ENCODE results near the gene HBE1. TPM values are rescaled to one million over a fixed set of nuclear protein-coding genes. Genes with fewer than 3 reads are reported as not detected.
"Not testable (repeated sequence)": the region's sequence is repeated elsewhere in the genome, so short reads cannot be mapped to it uniquely, and the experiment has no call there.

The HBE1 gene
- total and polyA plus RNA-seq, 5 donors from 2014 or later = not detected

DNA sequence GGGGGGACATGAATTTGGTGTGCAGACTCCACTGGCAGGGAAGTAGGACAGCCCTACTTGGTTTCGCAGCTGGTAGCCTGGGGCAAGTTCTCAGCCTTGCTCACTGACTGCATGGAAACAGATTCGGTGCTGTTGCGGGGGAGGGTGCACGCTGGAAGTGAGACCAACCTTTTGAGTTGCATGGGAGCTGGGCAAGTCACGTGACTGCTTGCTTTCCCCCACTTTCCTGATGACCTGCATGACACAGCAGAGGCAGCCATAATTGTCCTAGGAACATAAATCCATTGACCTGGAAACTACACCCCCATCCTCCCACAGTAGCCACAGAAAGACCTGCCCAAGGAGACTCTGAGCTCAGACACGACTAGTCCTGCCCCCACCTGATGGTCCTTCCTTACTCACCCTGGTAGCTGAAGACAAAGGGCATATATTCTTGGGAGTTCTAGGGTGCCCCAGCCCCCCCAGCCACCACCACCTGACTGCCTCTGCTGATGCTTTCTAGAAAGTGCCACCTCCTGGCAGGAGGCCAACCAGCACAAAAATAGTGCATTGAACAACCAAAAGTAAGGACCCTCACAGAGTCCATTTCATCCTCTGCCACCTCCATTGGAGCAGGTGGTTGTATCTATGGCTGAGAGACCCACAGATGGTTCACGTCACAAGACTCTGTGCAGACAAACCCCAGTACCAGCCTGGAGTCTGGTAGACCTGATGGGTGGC, 11.0 kb downstream of the HBE1 start:
- no peaks in the 10 kb centered on the region for H3K27me3 ChIP-seq (ENCODE audit: control insufficient read depth, insufficient read depth, low read length)
- H3K27ac ChIP-seq (ENCODE audit: insufficient read depth, low read length, poor library complexity, severe bottlenecking) = no peak overlapping the region
- no peaks in the 10 kb centered on the region for H3K4me1 ChIP-seq (ENCODE audit: control insufficient read depth, insufficient read depth, low read length, poor library complexity, severe bottlenecking)
- no peak overlapping the region for H3K4me3 ChIP-seq (ENCODE audit: low read depth, low read length)
- Mint-ChIP-seq H3K27ac (no peak overlapping the region), H3K4me3 (no peak overlapping the region), H3K27me3 (no peaks in the 10 kb centered on the region), H3K4me1 (no peaks in the 10 kb centered on the region), H3K36me3 (no peaks in the 10 kb centered on the region), H3K9me3 (peaks cover 0 to 8% (median 2%) of the 10 kb centered on the region in 7 donors)
- H3K36me3 ChIP-seq (ENCODE audit: control insufficient read depth, insufficient read depth, low read length) = no peaks in the 10 kb centered on the region
- no peak for DNase-seq
- no peak for ATAC-seq (ENCODE audit: low read depth in 2 of 2)
- no peaks in the 10 kb centered on the region for H3K9me3 ChIP-seq (ENCODE audit: control insufficient read depth in 2 of 2, low read length in 2 of 2)

DNA sequence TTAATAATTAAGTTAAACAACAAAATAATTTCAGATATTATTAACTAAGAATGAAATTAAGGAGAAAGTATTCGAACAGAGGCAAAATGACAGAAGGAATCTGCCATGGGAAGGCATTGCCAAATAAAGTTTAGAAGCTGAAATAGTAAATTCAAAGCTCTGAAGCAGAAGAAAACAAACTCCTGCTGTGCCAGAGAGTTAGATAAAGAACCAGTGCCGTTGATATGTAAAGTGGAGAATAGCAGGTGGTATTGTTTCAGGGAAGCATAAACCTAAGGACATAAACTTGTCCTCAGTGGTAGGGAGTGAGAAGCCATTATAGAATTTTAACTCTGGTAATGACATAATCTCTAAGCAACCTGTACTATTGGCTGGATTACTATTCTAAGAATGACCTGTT, 12.4 kb downstream of the HBE1 start:
- H3K4me3 Mint-ChIP-seq = no peak overlapping the region
- Histone ChIP-seq H3K4me3 (ENCODE audit: low read depth, low read length) (no peak overlapping the region), H3K27me3 (ENCODE audit: control insufficient read depth, insufficient read depth, low read length) (no peaks in the 10 kb centered on the region), H3K4me1 (ENCODE audit: control insufficient read depth, insufficient read depth, low read length, poor library complexity, severe bottlenecking) (no peaks in the 10 kb centered on the region), H3K27ac (ENCODE audit: insufficient read depth, low read length, poor library complexity, severe bottlenecking) (no peak overlapping the region), H3K36me3 (ENCODE audit: control insufficient read depth, insufficient read depth, low read length) (no peaks in the 10 kb centered on the region), H3K9me3 (ENCODE audit: control insufficient read depth in 2 of 2, low read length in 2 of 2) (no peaks in the 10 kb centered on the region)
- H3K27me3 Mint-ChIP-seq = no peaks in the 10 kb centered on the region
- no peak overlapping the region for H3K27ac Mint-ChIP-seq
- no peak for ATAC-seq (ENCODE audit: low read depth in 2 of 2)
- no peaks in the 10 kb centered on the region for H3K36me3 Mint-ChIP-seq
- H3K4me1 Mint-ChIP-seq = no peaks in the 10 kb centered on the region
- DNase-seq = no peak
- peaks cover 0 to 8% (median 0%) of the 10 kb centered on the region in 7 donors for H3K9me3 Mint-ChIP-seq

DNA sequence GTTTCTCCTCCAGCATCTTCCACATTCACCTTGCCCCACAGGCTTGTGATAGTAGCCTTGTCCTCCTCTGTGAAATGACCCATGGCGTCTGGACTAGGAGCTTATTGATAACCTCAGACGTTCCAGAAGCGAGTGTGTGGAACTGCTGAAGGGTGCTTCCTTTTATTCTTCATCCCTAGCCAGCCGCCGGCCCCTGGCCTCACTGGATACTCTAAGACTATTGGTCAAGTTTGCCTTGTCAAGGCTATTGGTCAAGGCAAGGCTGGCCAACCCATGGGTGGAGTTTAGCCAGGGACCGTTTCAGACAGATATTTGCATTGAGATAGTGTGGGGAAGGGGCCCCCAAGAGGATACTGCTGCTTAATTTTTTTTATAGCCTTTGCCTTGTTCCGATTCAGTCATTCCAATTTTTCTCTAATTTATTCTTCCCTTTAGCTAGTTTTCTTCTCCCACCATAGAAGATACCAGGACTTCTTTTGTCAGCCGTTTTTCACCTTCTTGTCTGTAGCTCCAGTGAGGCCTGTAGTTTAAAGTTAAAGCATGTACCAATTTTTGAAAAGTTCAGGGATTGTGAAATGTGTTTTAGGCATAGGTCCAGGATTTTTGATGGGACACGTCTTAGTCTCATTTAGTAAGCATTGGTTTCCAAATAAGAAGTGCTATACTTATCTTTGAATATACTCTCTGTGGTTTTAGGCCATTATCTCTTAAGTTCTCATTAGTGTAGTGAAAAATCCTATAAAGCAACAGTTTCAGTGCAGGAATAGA, 14.9 kb downstream of the HBE1 start, which contains the start of gene HBG2:
TSS of gene HBG2 (minus strand) at position 136 of the 768 bp plus-strand sequence. CDS start at position 83, 53 bp downstream.
- H3K9me3 ChIP-seq (ENCODE audit: control insufficient read depth in 2 of 2, low read length in 2 of 2); H3K9me3 Mint-ChIP-seq; H3K36me3 ChIP-seq (ENCODE audit: control insufficient read depth, insufficient read depth, low read length); ATAC-seq (ENCODE audit: low read depth in 2 of 2); H3K27me3 ChIP-seq (ENCODE audit: control insufficient read depth, insufficient read depth, low read length); H3K27ac ChIP-seq (ENCODE audit: insufficient read depth, low read length, poor library complexity, severe bottlenecking); H3K4me1 ChIP-seq (ENCODE audit: control insufficient read depth, insufficient read depth, low read length, poor library complexity, severe bottlenecking); H3K4me1 Mint-ChIP-seq; H3K4me3 ChIP-seq (ENCODE audit: low read depth, low read length); H3K27ac Mint-ChIP-seq; H3K36me3 Mint-ChIP-seq; DNase-seq; H3K27me3 Mint-ChIP-seq; H3K4me3 Mint-ChIP-seq: not testable (repeated sequence)

DNA sequence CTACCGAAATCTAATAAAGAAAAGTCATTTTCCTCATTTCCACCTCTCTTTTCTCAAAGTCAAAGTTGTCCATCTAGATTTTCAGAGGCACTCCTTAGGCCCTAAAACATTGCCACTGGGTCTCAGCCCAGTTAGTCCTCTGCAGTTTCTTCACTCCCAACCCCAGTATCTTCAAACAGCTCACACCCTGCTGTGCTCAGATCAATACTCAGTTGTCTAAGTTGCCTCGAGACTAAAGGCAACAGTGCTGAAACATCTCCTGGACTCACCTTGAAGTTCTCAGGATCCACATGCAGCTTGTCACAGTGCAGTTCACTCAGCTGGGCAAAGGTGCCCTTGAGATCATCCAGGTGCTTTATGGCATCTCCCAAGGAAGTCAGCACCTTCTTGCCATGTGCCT, 15.7 kb downstream of the HBE1 start:
- DNase-seq; H3K4me1 ChIP-seq (ENCODE audit: control insufficient read depth, insufficient read depth, low read length, poor library complexity, severe bottlenecking); H3K27ac ChIP-seq (ENCODE audit: insufficient read depth, low read length, poor library complexity, severe bottlenecking); H3K9me3 Mint-ChIP-seq; H3K27ac Mint-ChIP-seq; H3K9me3 ChIP-seq (ENCODE audit: control insufficient read depth in 2 of 2, low read length in 2 of 2); H3K4me3 ChIP-seq (ENCODE audit: low read depth, low read length); H3K4me3 Mint-ChIP-seq; ATAC-seq (ENCODE audit: low read depth in 2 of 2); H3K36me3 ChIP-seq (ENCODE audit: control insufficient read depth, insufficient read depth, low read length); H3K4me1 Mint-ChIP-seq; H3K27me3 Mint-ChIP-seq; H3K27me3 ChIP-seq (ENCODE audit: control insufficient read depth, insufficient read depth, low read length); H3K36me3 Mint-ChIP-seq: not testable (repeated sequence)

DNA sequence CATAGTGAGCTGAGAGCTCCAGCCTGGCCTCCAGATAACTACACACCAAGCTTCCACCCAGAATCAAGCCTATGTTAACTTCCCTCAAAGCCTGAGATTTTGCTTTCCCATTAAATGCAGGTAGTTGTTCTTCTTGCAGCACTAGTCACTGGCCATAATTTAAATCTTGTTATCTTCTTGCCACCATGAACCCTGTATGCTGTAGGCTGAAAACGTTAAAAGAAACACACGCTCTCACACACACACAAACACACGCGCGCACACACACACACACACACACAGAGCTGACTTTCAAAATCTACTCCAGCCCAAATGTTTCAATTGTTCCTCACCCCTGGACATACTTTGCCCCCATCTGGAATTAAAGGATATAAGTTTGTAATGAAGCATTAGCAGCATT, 16.3 kb downstream of the HBE1 start:
- H3K27ac ChIP-seq (ENCODE audit: insufficient read depth, low read length, poor library complexity, severe bottlenecking); H3K27me3 ChIP-seq (ENCODE audit: control insufficient read depth, insufficient read depth, low read length); H3K36me3 Mint-ChIP-seq; H3K9me3 ChIP-seq (ENCODE audit: control insufficient read depth in 2 of 2, low read length in 2 of 2); H3K36me3 ChIP-seq (ENCODE audit: control insufficient read depth, insufficient read depth, low read length); H3K27me3 Mint-ChIP-seq; H3K27ac Mint-ChIP-seq; H3K4me1 ChIP-seq (ENCODE audit: control insufficient read depth, insufficient read depth, low read length, poor library complexity, severe bottlenecking); H3K4me3 Mint-ChIP-seq; H3K9me3 Mint-ChIP-seq; DNase-seq; H3K4me3 ChIP-seq (ENCODE audit: low read depth, low read length); H3K4me1 Mint-ChIP-seq; ATAC-seq (ENCODE audit: low read depth in 2 of 2): not testable (repeated sequence)

DNA sequence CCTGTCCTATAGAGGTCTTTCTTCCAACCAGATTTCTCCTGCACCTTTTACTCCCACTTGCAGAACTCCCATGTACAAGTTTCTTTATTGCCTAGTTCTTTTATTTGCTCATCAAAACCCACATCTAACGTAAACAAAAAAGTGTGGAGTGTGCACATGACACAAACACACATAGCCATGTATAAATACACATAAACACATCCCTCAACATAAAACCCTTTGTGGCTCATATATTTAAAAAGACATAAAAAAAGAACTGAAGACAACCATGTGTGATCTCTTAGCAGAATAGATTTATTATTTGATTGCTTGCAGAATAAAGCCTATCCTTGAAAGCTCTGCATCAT, 16.9 kb downstream of the HBE1 start:
- Mint-ChIP-seq H3K27ac (no peak overlapping the region), H3K4me3 (no peak overlapping the region), H3K4me1 (no peaks in the 10 kb centered on the region), H3K9me3 (peaks cover 0 to 2% (median 0%) of the 10 kb centered on the region in 7 donors), H3K27me3 (no peaks in the 10 kb centered on the region), H3K36me3 (no peaks in the 10 kb centered on the region)
- ATAC-seq (ENCODE audit: low read depth in 2 of 2) = no peak
- Histone ChIP-seq H3K4me1 (ENCODE audit: control insufficient read depth, insufficient read depth, low read length, poor library complexity, severe bottlenecking) (no peaks in the 10 kb centered on the region), H3K36me3 (ENCODE audit: control insufficient read depth, insufficient read depth, low read length) (no peaks in the 10 kb centered on the region), H3K27me3 (ENCODE audit: control insufficient read depth, insufficient read depth, low read length) (no peaks in the 10 kb centered on the region), H3K27ac (ENCODE audit: insufficient read depth, low read length, poor library complexity, severe bottlenecking) (no peak overlapping the region), H3K4me3 (ENCODE audit: low read depth, low read length) (no peak overlapping the region), H3K9me3 (ENCODE audit: control insufficient read depth in 2 of 2, low read length in 2 of 2) (no peaks in the 10 kb centered on the region)
- no peak for DNase-seq

DNA sequence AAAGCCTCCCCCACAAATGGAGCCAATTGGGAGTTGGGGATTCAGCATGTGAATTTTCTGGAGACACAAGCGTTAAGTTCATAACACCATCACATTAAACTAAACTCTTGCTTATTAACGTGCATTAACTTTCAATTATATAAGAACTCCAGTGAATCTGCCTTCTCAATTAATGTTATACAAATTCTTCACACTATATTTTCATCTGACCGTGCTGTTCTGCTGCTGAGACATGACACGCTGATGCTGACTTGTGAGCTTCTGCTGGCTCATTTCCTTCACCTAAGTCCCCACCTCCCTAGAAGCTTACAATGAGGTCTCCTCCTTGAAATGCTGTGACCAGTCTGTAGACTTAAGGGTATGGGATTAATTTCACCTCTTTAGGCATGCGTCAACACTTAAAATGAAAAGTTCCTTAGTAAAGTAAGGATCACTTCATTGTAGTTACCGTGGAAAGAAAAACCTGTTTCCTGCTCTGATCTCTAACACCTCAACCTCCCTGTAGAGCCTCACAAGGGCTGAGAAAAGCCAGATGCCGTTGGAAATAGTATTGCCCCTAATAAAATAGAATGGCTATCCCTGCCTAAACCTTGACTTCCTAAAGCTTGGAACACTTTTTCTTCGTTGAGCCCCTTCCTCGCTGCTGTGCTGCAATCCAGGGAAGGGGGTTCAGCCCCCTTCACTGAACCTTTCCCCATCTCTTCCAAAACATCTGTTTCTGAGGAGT, 17.4 kb downstream of the HBE1 start:
- DNase-seq (no peak), ATAC-seq (ENCODE audit: low read depth in 2 of 2) (no peak)
- Mint-ChIP-seq H3K4me1 (no peaks in the 10 kb centered on the region), H3K27ac (no peak overlapping the region), H3K9me3 (no peaks in the 10 kb centered on the region), H3K27me3 (no peaks in the 10 kb centered on the region), H3K36me3 (no peaks in the 10 kb centered on the region), H3K4me3 (no peak overlapping the region)
- no peaks in the 10 kb centered on the region for H3K27me3 ChIP-seq (ENCODE audit: control insufficient read depth, insufficient read depth, low read length)
- no peaks in the 10 kb centered on the region for H3K36me3 ChIP-seq (ENCODE audit: control insufficient read depth, insufficient read depth, low read length)
- H3K4me1 ChIP-seq (ENCODE audit: control insufficient read depth, insufficient read depth, low read length, poor library complexity, severe bottlenecking) = no peaks in the 10 kb centered on the region
- no peaks in the 10 kb centered on the region for H3K9me3 ChIP-seq (ENCODE audit: control insufficient read depth in 2 of 2, low read length in 2 of 2)
- H3K4me3 ChIP-seq (ENCODE audit: low read depth, low read length) = no peak overlapping the region
- H3K27ac ChIP-seq (ENCODE audit: insufficient read depth, low read length, poor library complexity, severe bottlenecking) = no peak overlapping the region

All from CD4-positive, CD25-positive, alpha-beta regulatory T cell (primary cell).